NB4 (cell line): ENCODE data around the gene CADM2.

Experiments
- CTCF ChIP-seq: IDR thresholded peaks from one replicate; pipeline ENCODE4 v1.5.1; 2012; ENCODE audit warnings: low read depth, low read length
- MAX ChIP-seq: IDR thresholded peaks from 2 replicates; pipeline ENCODE4 v1.6.1; 2011; ENCODE audit warnings: low read depth, low read length
- POLR2A ChIP-seq: IDR thresholded peaks from 2 replicates; pipeline ENCODE4 v1.6.1; 2011; ENCODE audit warnings: mild to moderate bottlenecking; ENCODE audit not compliant: insufficient read length; ENCODE audit errors: extremely low read depth

GRCh38 chr3:85102781-85103180, 144.0 kb downstream of the CADM2 start:
- no peak for TF ChIP-seq CTCF
- no peak for TF ChIP-seq MAX
- no peak for TF ChIP-seq POLR2A
